ENCODE results near the gene SAXO1.

GRCh38 chr9:18971404-18971803 is 61.6 kb downstream of the SAXO1 start:
- TF ChIP-seq CTCF (conservative IDR thresholded peaks at IDR 0.05 in 1 of 2, IDR thresholded peaks at IDR 0.05 in 1 of 2; ENCODE audit: extremely low read depth in 1 of 2, insufficient read depth in 1 of 2, low read depth in 1 of 2, low read length in 2 of 2), result no peak
- no peak for TF ChIP-seq EZH2 (IDR thresholded peaks at IDR 0.05; ENCODE audit: borderline replicate concordance, low read length)
